Tibial artery (tissue), 4 donors: ENCODE results near the gene FBXL7.
A peak's percentile ranks its signal among the peaks of the same experiment; 100 is the strongest.

Experiments
- DNase-seq, 2 donors: peaks; one replicate each; pipeline ENCODE4 v3.0.0-alpha.2; 2019
- H3K27ac ChIP-seq, 2 donors: fragments of 200-600 bp; sonication (generic) in 1 of 2; 1 replicate in 1 of 2; 2 replicates in 1 of 2; pipeline ENCODE4 v1.5.1; 2018 to 2019; ENCODE audit warnings: mild to moderate bottlenecking in 1 of 2
- H3K27me3 ChIP-seq, 2 donors: fragments of 200-600 bp; sonication (generic) in 1 of 2; one replicate each; pipeline versions ENCODE4 v1.5.1 to v1.6.0; 2016 to 2019
- H3K36me3 ChIP-seq, 3 donors: fragments of 200-600 bp; sonication (generic) in 2 of 3; one replicate each; pipeline ENCODE4 v1.5.1; 2016 to 2019; ENCODE audit warnings: mild to moderate bottlenecking in 2 of 3
- H3K4me1 ChIP-seq, 4 donors: fragments of 200-600 bp; sonication (generic) in 2 of 4; 1 replicate in 3 of 4; 2 replicates in 1 of 4; pipeline ENCODE4 v1.5.1; 2016 to 2019
- H3K4me3 ChIP-seq, 2 donors: fragments of 200-600 bp; sonication (generic) in 1 of 2; 1 replicate in 1 of 2; 2 replicates in 1 of 2; pipeline ENCODE4 v1.5.1; 2018 to 2019; ENCODE audit warnings: mild to moderate bottlenecking in 2 of 2
- H3K9me3 ChIP-seq, 3 donors: fragments of 200-600 bp; sonication (generic) in 1 of 3; one replicate each; pipeline ENCODE4 v1.5.1; 2016 to 2019
- CTCF ChIP-seq, 2 experiments: fragments of 200-600 bp in 1 of 2; fragments of 450-650 bp in 1 of 2; IDR thresholded peaks; one replicate each; pipeline ENCODE4 v1.5.1; 2017 to 2019; ENCODE audit warnings: antibody characterized with exemption in 2 of 2, mild to moderate bottlenecking in 1 of 2, moderate library complexity in 1 of 2
- intact Hi-C: fragments of 100-400 bp; cut with DNase I; formaldehyde crosslinking; loops from one replicate; pipeline ENCODE4 v1.15.0; 2023; ENCODE audit warnings: low total_unique reads

FBXL7 gene

GRCh38 chr5:15718421-15719179 is 218.6 kb downstream of the FBXL7 start:
- TF ChIP-seq CTCF (IDR thresholded peaks at IDR 0.05): no peak
- no peak overlapping the region for H3K4me3 ChIP-seq
- H3K36me3 ChIP-seq: no peaks in the 10 kb centered on the region
- peak overlapping the region; percentile 13 to 27 for H3K27ac ChIP-seq
- H3K4me1 ChIP-seq: peaks cover 0 to 47% (median 2%) of the 10 kb centered on the region in 4 donors
- H3K9me3 ChIP-seq: no peaks in the 10 kb centered on the region
- intact Hi-C loops: no loop called here
- no peaks in the 10 kb centered on the region for H3K27me3 ChIP-seq
- no peak for DNase-seq

GRCh38 chr5:15719784-15720183 is 219.8 kb downstream of the FBXL7 start:
- Histone ChIP-seq H3K27ac (no peak overlapping the region), H3K4me1 (peaks cover 0 to 47% (median 2%) of the 10 kb centered on the region in 4 donors), H3K4me3 (no peak overlapping the region), H3K36me3 (no peaks in the 10 kb centered on the region), H3K9me3 (peaks cover 0 to 3% (median 0%) of the 10 kb centered on the region in 3 donors), H3K27me3 (no peaks in the 10 kb centered on the region)
- DNase-seq: no peak
- no peak for TF ChIP-seq CTCF (IDR thresholded peaks at IDR 0.05)
- intact Hi-C loops: no loop called here

GRCh38 chr5:15720515-15720914 is 220.5 kb downstream of the FBXL7 start:
- Histone ChIP-seq H3K9me3 (peaks cover 0 to 8% (median 2%) of the 10 kb centered on the region in 3 donors), H3K4me3 (no peak overlapping the region), H3K36me3 (no peaks in the 10 kb centered on the region), H3K4me1 (peaks cover 0 to 47% (median 2%) of the 10 kb centered on the region in 4 donors), H3K27ac (no peak overlapping the region), H3K27me3 (no peaks in the 10 kb centered on the region)
- no peak for TF ChIP-seq CTCF (IDR thresholded peaks at IDR 0.05)
- intact Hi-C loops: no loop called here
- DNase-seq: no peak

- H3K4me1 ChIP-seq: peaks cover 0 to 32% (median 2%) of the 10 kb centered on the region in 4 donors
- no peak overlapping the region for H3K27ac ChIP-seq
- no peaks in the 10 kb centered on the region for H3K27me3 ChIP-seq
- intact Hi-C loops: no loop called here
- TF ChIP-seq CTCF (IDR thresholded peaks at IDR 0.05): no peak
- H3K36me3 ChIP-seq: peaks cover 0 to 8% (median 3%) of the 10 kb centered on the region in 3 donors
- no peak for DNase-seq
- peaks cover 0 to 20% (median 14%) of the 10 kb centered on the region in 3 donors for H3K9me3 ChIP-seq
- no peak overlapping the region for H3K4me3 ChIP-seq
These were observed 222.3 kb downstream of the FBXL7 start for GRCh38 chr5:15722305-15722704.

GRCh38 chr5:15727375-15727774 is 227.4 kb downstream of the FBXL7 start:
- peaks cover 0 to 8% (median 4%) of the 10 kb centered on the region in 3 donors for H3K36me3 ChIP-seq
- no peak for DNase-seq
- H3K9me3 ChIP-seq: peaks cover 0 to 29% (median 24%) of the 10 kb centered on the region in 3 donors
- intact Hi-C loops: no loop called here
- TF ChIP-seq CTCF (IDR thresholded peaks at IDR 0.05): no peak
- H3K27me3 ChIP-seq: no peaks in the 10 kb centered on the region
- no peak overlapping the region for H3K27ac ChIP-seq
- H3K4me3 ChIP-seq: no peak overlapping the region
- peaks cover 0 to 14% (median 3%) of the 10 kb centered on the region in 4 donors for H3K4me1 ChIP-seq
